HUES48 (cell line): ENCODE data around the gene EPHB6.

Experiments
- H3K27ac ChIP-seq: one replicate; pipeline ENCODE4 v1.7.0; 2013; ENCODE audit warnings: low read depth, low read length, inconsistent platforms
- H3K27me3 ChIP-seq: 2 replicates; pipeline ENCODE4 v1.6.1; 2013; ENCODE audit warnings: mild to moderate bottlenecking, low read length; ENCODE audit not compliant: control insufficient read depth, insufficient read depth
- H3K36me3 ChIP-seq: 2 replicates; pipeline ENCODE4 v1.6.1; 2013; ENCODE audit warnings: low read length; ENCODE audit not compliant: control insufficient read depth, insufficient read depth
- H3K4me1 ChIP-seq: 2 replicates; pipeline ENCODE4 v1.6.1; 2013; ENCODE audit warnings: mild to moderate bottlenecking, low read length; ENCODE audit not compliant: control insufficient read depth, insufficient read depth
- H3K4me3 ChIP-seq: 2 replicates; pipeline ENCODE4 v1.5.1; 2013; ENCODE audit warnings: mild to moderate bottlenecking, low read depth, low read length
- H3K9ac ChIP-seq: 2 replicates; pipeline ENCODE4 v1.6.1; 2013; ENCODE audit warnings: mild to moderate bottlenecking, low read depth, low read length, moderate library complexity
- H3K9me3 ChIP-seq: 2 replicates; pipeline ENCODE4 v1.6.1; 2013; ENCODE audit warnings: low read length; ENCODE audit not compliant: control insufficient read depth, insufficient read depth

The EPHB6 gene

DNA sequence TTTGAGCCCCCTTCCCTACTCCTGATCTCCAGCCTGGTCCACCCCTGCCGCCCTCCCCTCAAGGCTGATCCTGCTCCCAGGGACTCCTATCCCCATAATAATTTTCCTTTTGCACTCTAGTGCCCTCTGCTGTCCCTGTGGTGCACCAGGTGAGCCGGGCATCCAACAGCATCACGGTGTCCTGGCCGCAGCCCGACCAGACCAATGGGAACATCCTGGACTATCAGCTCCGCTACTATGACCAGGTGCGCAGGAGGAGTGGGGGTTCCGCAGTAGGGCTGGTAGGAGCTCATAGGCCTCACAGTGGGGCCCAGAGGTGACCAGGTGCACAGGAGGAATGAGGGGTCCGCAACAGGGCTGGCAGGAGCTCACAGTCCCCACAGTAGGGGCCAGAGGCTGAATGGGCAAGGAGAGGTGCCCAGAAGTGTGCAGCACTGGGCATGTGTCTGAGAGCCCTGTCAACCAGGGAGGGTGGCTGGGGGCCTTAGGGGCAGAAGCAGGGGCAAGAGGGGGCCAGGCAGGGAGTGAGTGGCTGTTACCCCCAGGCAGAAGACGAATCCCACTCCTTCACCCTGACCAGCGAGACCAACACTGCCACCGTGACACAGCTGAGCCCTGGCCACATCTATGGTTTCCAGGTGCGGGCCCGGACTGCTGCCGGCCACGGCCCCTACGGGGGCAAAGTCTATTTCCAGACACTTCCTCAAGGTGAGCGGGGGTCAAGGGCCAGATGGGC lies 11.7 kb downstream of the EPHB6 start:
- peaks cover 20% of the 10 kb centered on the region for H3K4me1 ChIP-seq
- no peak overlapping the region for H3K4me3 ChIP-seq
- 0 out of 2 replicates have a peak, but pooled peaks cover 3% of the 10 kb centered on the region for H3K36me3 ChIP-seq
- H3K9ac ChIP-seq, result no peak overlapping the region
- H3K27ac ChIP-seq, result no peak overlapping the region
- H3K9me3 ChIP-seq, result no peaks in the 10 kb centered on the region
- no peaks in the 10 kb centered on the region for H3K27me3 ChIP-seq

- peaks cover 15% of the 10 kb centered on the region for H3K4me1 ChIP-seq
- H3K9me3 ChIP-seq, result no peaks in the 10 kb centered on the region
- no peak overlapping the region for H3K4me3 ChIP-seq
- H3K9ac ChIP-seq, result no peak overlapping the region
- H3K27ac ChIP-seq, result no peak overlapping the region
- 0 out of 2 replicates have a peak, but pooled peaks cover 3% of the 10 kb centered on the region for H3K36me3 ChIP-seq
- no peaks in the 10 kb centered on the region for H3K27me3 ChIP-seq
These were observed 12.2 kb downstream of the EPHB6 start for GRCh38 chr7:142867097-142867378.

DNA sequence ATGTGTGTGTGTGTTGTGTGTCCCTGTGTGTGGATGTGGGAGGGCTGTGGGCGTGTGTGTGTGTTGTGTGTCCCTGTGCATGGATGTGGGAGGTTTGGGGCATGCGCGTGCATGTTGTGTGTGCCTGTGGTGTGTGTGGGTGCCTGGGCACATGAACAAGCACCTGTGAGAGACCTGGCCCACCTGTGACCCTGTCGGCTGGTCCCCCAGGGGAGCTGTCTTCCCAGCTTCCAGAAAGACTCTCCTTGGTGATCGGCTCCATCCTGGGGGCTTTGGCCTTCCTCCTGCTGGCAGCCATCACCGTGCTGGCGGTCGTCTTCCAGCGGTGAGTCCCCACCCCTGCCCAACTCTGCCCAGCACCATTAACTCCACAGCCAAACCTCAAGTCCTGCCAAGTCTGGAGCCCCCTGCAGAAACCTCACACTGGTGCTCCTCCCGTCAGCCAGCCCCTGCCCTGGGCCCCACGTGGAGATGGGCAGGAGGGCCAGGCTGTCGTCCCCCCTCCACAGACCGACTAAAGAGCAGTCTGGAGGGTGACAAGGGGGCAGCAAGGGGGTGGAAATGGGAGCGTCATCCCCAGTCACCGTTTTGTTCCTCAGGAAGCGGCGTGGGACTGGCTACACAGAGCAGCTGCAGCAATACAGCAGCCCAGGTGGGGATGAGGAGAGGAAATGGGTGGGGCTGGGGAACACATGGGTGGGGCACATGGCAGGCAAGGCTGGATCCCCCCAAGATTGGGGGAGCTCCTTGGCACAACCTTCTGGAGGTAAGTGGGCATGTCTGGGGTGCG lies 12.7 kb downstream of the EPHB6 start:
- Histone ChIP-seq H3K27ac (no peak overlapping the region), H3K36me3 (0 out of 2 replicates have a peak, but pooled peaks cover 3% of the 10 kb centered on the region), H3K9ac (no peak overlapping the region), H3K4me1 (peaks cover 9% of the 10 kb centered on the region), H3K9me3 (no peaks in the 10 kb centered on the region), H3K4me3 (no peak overlapping the region), H3K27me3 (no peaks in the 10 kb centered on the region)

GRCh38 chr7:142868188-142868985 lies 13.5 kb downstream of the EPHB6 start:
- no peaks in the 10 kb centered on the region for H3K9me3 ChIP-seq
- no peak overlapping the region for H3K4me3 ChIP-seq
- H3K4me1 ChIP-seq, result peaks cover 5% of the 10 kb centered on the region; the same call in 1 of the 2 replicates
- H3K27ac ChIP-seq, result no peak overlapping the region
- H3K36me3 ChIP-seq, result 0 out of 2 replicates have a peak, but pooled peaks cover 3% of the 10 kb centered on the region
- no peak overlapping the region for H3K9ac ChIP-seq
- no peaks in the 10 kb centered on the region for H3K27me3 ChIP-seq

GRCh38 chr7:142868986-142869415 lies 14.1 kb downstream of the EPHB6 start:
- no peak overlapping the region for H3K4me3 ChIP-seq
- H3K9ac ChIP-seq, result no peak overlapping the region
- no peaks in the 10 kb centered on the region for H3K9me3 ChIP-seq
- peaks cover 5% of the 10 kb centered on the region; the same call in 1 of the 2 replicates for H3K4me1 ChIP-seq
- H3K27me3 ChIP-seq, result no peaks in the 10 kb centered on the region
- H3K36me3 ChIP-seq, result 0 out of 2 replicates have a peak, but pooled peaks cover 3% of the 10 kb centered on the region
- no peak overlapping the region for H3K27ac ChIP-seq

- Histone ChIP-seq H3K4me3 (no peak overlapping the region), H3K9me3 (no peaks in the 10 kb centered on the region), H3K9ac (no peak overlapping the region), H3K36me3 (0 out of 2 replicates have a peak, but pooled peaks cover 3% of the 10 kb centered on the region), H3K27me3 (no peaks in the 10 kb centered on the region), H3K27ac (no peak overlapping the region), H3K4me1 (peaks cover 5% of the 10 kb centered on the region; the same call in 1 of the 2 replicates)
These were observed 14.6 kb downstream of the EPHB6 start for GRCh38 chr7:142869434-142869833.

DNA sequence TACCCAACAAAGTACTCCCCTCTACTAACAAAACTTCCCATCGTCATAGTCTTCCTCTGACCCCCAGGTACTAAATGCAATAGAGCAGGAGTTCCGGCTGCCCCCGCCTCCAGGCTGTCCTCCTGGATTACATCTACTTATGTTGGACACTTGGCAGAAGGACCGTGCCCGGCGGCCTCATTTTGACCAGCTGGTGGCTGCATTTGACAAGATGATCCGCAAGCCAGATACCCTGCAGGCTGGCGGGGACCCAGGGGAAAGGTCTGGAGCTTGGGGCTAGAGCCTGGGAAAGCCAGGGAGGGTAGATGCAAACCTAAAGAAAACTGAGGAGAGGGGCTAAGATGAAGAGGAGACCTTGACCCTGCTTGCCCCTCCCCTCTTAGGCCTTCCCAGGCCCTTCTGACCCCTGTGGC lies 15.3 kb downstream of the EPHB6 start:
- H3K9me3 ChIP-seq, result no peaks in the 10 kb centered on the region

GRCh38 chr7:142870566-142871259 lies 15.8 kb downstream of the EPHB6 start:
- Histone ChIP-seq H3K9me3 (no peaks in the 10 kb centered on the region), H3K4me1 (peaks cover 5% of the 10 kb centered on the region; the same call in 1 of the 2 replicates), H3K4me3 (no peak overlapping the region), H3K9ac (no peak overlapping the region), H3K36me3 (0 out of 2 replicates have a peak, but pooled peaks cover 3% of the 10 kb centered on the region), H3K27me3 (no peaks in the 10 kb centered on the region), H3K27ac (no peak overlapping the region)

More for the DNA sequence above, 15.3 kb downstream of the EPHB6 start:
- Histone ChIP-seq H3K27me3 (no peaks in the 10 kb centered on the region), H3K4me3 (no peak overlapping the region), H3K4me1 (peaks cover 5% of the 10 kb centered on the region; the same call in 1 of the 2 replicates), H3K9ac (no peak overlapping the region), H3K36me3 (0 out of 2 replicates have a peak, but pooled peaks cover 3% of the 10 kb centered on the region), H3K27ac (no peak overlapping the region)

- Histone ChIP-seq H3K4me1 (no peaks in the 10 kb centered on the region), H3K9me3 (no peaks in the 10 kb centered on the region), H3K36me3 (0 out of 2 replicates have a peak, but pooled peaks cover 3% of the 10 kb centered on the region), H3K4me3 (no peak overlapping the region), H3K27ac (no peak overlapping the region), H3K27me3 (no peaks in the 10 kb centered on the region), H3K9ac (no peak overlapping the region)
These were observed 16.6 kb downstream of the EPHB6 start for GRCh38 chr7:142871260-142872105.
